SH-SY5Y (cell line): ENCODE measurements around the gene ARHGAP24.

ENCODE experiments used
- GATA2 ChIP-seq: IDR thresholded peaks from 2 replicates; pipeline ENCODE4 v1.6.1; 2011; ENCODE audit warnings: mild to moderate bottlenecking, low read depth, low read length
- GATA3 ChIP-seq: IDR thresholded peaks from 2 replicates; pipeline ENCODE4 v1.6.1; 2011; ENCODE audit warnings: low read depth, mild to moderate bottlenecking, low read length, moderate library complexity

GRCh38 chr4:85783900-85784299 lies 308.9 kb downstream of the ARHGAP24 start:
- TF ChIP-seq GATA3 (no peak), GATA2 (no peak)
